GM04503 (cell line): ENCODE data around the gene UVRAG.

Source experiments
- DNase-seq: peaks from one replicate; pipeline ENCODE4 v3.0.0-alpha.2; 2012; ENCODE audit warnings: low read depth

The UVRAG gene

GRCh38 chr11:76172583-76172982 is 357.6 kb downstream of the UVRAG start:
- DNase-seq = no peak

- no peak for DNase-seq
These were observed 358.7 kb downstream of the UVRAG start for GRCh38 chr11:76173663-76174062.

DNA sequence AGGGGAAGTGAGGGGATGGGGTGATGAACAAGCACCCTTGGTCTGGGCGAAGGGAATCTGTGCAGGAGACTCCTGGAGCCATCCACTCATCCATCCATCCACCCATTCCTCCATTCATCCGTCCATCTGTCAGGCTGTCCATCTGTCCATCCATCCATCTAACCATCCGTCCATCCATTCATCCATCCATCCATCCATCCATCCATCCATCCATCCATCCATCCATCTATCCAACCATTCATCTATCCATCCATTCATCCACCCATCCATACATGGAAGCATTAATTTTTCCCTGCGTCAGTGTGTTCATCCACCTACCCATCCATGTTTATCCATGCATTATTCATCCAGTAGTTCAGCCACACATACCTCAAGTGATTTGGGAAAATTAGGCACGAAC is 359.3 kb downstream of the UVRAG start:
- DNase-seq = no peak

DNA sequence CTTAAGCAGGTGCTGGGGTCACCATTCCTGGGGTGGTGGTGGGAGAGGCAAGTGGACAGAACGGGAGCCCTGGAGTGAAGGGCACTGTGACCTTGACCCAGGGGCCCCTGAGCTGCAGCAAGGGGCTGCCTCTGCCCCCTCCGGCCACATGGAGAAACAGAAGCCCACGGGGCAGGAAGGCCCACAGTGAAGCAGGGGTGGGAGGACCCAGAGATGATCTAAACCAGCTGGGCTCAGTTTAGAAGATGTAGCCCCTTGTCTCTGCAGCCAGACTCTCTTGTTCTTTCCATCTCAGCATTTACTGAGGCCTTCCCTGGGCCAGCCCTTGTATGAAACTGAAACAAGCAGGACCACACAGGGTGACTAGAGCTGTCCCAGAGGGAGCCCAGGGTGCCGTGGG is 360.8 kb downstream of the UVRAG start:
- DNase-seq = no peak

DNA sequence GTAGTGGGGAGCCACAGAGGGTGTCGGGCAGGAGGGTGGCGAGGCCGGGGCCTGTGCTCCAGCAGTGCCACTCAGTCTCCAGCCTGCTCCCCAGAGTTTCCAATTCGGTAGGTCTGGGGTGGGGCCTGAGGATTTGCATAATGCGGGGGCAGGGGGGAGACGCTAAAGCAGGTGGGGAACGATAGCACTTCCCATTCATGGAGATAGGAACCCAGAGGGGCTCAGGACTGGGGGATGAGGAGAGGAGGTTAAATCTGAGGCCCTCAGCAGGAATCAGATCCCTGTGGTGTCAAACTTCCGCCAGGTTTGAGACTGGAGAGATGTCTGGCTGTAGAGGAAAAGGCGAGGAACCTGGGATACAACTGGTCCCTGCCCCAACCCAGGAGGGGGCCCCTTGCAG is 361.5 kb downstream of the UVRAG start:
- DNase-seq = no peak

DNA sequence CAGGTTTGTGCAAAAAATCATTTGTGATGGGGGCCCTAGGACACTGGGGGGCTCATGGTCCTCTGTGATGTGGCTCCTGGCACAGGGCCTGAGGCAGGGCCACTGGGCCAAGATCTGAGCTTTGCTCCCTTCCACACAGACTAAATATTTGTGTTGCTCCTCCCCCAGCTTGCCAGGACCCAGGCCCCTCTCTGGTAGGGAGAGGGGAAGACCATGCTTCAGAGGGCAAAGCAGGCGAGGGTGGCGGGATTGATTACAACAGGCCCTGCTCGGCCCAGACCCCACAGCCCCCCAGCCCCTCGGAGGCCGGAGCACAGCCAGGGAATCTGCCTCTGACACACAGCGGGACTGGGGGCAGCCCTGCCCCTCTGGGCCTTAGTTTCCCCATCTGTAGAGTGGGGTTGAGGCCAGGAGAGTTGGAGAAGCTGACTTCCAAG is 362.3 kb downstream of the UVRAG start:
- DNase-seq = no peak

DNA sequence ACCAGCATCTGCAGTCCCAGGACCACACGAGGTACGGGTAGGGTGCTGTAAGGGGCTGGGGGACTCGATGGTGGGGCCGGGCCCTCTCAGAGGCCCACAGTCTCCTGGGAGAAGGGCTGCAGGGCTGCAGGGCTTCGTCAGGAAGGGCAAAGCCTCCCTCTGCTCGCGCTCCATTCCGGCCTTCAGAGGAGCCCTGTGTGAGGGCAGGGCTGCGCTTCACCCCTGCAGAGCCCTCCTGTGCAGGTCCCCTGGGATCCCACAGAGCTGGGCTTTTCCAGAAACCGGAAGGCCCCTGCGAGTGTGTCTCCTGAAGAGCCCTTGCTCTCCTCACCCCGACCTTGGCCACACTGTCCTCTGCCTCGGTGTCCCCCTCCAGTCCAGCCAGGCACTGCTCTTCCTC is 364.1 kb downstream of the UVRAG start:
- no peak for DNase-seq

DNA sequence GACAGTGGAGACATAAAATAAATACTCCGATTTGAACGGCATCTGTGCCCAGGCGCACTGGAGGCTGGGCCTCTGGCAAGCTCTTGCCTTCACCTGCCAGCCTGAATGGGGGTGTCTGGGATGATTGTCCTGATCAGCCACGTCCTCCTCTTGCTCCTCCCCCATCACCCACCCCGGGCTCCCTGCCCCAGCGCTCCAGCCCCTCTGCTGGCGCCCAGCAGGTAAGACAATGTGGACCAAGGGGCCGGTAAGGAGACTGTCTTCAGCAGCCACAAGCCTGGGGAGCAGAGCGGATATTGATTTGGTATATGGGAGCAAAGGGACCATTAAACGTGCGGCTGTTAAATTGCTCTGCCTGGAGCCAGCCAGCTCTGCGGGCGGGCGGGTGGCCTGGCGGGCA is 366.4 kb downstream of the UVRAG start:
- DNase-seq = no peak

GRCh38 chr11:76184551-76184993 is 369.6 kb downstream of the UVRAG start:
- DNase-seq = no peak

- DNase-seq = no peak
These were observed 370.5 kb downstream of the UVRAG start for GRCh38 chr11:76185511-76185910.

- DNase-seq = no peak
These were observed 371.0 kb downstream of the UVRAG start for GRCh38 chr11:76185931-76186401.

GRCh38 chr11:76186776-76187279 is 371.8 kb downstream of the UVRAG start:
- DNase-seq = no peak

- no peak for DNase-seq
These were observed 373.9 kb downstream of the UVRAG start for GRCh38 chr11:76188873-76189272.

- DNase-seq = no peak
These were observed 374.7 kb downstream of the UVRAG start for GRCh38 chr11:76189682-76190081.

DNA sequence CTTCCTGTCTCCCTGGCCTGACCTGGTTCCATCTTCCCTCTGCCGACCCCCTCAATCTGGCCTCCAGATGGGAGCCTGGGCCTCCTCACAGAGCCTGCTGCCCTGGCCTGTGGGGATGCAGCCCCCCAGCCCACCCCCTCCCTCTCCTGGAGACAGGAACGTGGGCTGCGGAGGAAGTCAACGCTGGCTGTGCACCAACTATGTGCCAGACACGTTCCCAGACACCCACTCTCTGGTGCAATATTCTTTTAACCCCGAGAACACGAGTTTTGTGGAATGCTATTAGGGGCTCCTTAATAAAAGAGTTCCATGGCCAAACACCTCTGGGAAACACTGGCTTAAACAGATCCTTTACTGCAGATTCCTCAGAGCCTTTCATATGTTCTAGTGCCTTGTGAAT is 375.4 kb downstream of the UVRAG start:
- no peak for DNase-seq
